Stimulated activated CD8-positive, alpha-beta memory T cell treated with anti-CD3 and anti-CD28 coated beads, Interleukin-12 subunit alpha, Interleukin-12 subunit beta, amount 100 ng/mL, for 4 hours (primary cell): ENCODE results near the gene SNTN.
"Not testable (repeated sequence)": the region's sequence is repeated elsewhere in the genome, so short reads cannot be mapped to it uniquely, and the experiment has no call there.

Experiments
- DNase-seq: peaks from one replicate; pipeline ENCODE4 v3.0.0-alpha.2; 2020; ENCODE audit warnings: low read depth

The SNTN gene

DNA sequence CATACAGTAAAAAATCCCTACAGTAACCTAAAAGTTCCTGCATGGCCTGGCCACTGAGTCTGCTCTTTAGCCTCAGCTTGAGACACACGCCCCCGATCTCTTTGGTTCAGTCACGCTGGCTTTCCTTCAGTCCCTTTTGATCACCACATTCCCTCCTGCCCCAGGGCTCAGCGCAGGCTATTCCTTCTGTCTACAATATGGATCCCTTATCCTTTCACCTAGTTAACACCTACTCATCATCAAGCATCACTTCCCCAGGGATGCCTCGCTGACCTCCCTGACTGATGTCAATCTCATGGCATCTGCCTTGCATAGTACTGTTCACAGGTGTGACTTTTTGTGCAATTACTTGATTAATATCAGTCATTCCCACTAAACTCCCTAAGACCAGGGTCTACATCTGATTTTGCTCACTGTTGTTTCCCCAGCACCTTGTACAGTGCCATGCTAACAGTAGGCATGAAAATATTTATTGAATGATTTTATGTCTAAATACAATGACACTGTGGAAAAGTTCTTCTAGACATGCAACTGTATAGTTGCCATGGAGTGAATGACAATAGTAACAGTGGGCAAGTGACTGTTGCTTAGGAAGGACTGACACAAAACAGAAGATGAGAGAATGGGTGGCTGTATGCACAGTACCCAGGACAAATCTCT lies at the start of gene SNTN:
TSS of gene SNTN (plus strand) at position 610 of the 660 bp plus-strand sequence. CDS start at position 623, 13 bp downstream.
- DNase-seq, result no peak

DNA sequence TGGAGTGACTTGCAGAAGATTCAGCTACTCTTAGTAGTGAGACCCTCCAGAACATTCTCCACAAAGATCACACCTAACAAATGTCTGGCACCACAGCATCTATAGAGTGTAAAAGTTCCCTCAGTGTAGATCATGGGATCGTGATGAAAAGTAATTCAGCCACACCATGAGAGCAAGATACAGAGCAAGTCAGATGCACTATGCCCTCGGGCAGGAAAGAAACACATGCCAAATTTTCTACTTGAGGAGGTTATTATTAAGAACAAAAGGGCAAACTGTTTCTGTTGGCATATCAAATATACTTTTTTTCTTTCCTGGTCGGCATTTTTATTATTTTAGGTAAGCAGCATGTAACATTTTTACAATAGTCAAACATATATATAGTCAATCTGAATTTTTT lies 44.8 kb upstream of the SNTN start:
- no peak for DNase-seq

DNA sequence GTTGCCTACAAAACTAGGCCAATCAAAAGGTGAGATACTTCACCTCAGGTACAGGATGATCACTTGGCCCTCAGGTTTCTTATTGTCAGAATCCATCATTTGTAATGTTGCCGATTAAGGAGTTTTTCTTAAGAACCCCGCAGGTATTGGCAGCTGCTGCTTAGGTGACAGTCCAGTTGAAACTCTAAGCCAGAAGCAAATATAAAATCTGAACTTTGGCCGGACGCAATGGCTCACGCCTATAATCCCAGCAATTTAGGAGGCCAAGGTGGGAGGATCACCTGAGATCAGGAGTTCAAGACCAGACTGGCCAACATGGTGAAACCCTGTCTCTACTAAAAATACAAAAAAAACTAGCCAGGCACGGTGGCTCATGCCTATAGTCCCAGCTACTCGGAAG lies 43.1 kb upstream of the SNTN start:
- no peak for DNase-seq

DNA sequence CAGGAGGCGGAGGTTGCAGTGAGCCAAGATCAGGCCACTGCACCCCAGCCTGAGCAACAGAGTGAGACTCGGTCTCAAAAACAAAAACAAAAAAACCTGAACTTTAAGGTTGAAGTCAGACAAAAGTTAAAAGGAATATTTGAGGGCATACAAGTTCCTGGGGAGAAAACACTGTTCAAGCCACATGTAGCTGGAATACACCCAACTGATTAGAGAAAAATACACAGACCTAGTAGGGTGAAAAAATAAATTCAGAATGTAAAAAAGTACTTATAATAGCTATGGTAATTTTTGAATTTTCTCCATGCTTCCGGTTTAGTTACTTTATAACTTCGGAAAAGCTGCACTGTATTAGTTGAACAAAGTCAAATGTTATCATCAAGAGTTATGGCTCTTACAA lies 42.6 kb upstream of the SNTN start:
- DNase-seq, result no peak

DNA sequence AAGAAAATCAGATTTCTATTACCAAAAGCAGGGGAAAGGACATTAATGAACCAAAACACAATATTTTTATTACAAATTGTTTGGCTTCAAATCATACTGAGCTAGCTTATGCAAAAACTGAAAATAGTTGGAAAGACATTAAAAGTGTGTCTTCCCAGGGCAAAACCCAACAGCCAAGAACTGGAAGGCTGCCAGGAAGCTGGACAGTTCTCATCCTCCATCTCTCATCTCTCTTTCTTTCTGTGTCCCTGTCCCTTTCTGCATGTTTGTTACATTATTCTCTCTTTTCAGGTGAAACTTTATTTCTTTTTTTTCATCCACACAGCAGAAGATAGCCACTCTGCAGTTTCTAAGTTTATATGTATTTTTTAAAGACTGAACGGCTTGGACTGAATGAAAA lies 41.1 kb upstream of the SNTN start:
- no peak for DNase-seq

- no peak for DNase-seq
Observed at GRCh38 chr3:63613561-63613960, 38.9 kb upstream of the SNTN start.

DNA sequence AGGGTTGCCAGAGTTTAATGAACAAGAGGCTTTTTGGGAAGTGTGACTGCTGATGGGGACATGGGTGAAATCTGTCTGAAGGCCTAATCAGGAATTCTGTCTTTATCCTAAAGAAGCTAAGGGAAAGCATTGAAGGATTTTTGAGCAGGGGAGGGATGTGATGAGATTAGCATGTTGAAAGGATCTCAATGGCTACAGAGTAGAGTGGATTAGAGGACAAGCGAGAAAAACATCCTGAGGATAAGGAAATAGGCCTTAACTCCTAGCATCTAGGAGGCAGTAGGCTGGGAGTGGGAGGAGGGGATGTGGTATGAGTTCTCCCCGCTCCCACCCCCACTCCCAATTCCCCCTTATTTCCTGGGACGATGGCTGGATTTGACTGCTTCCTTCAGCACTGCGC lies 35.1 kb upstream of the SNTN start:
- DNase-seq, result no peak

DNA sequence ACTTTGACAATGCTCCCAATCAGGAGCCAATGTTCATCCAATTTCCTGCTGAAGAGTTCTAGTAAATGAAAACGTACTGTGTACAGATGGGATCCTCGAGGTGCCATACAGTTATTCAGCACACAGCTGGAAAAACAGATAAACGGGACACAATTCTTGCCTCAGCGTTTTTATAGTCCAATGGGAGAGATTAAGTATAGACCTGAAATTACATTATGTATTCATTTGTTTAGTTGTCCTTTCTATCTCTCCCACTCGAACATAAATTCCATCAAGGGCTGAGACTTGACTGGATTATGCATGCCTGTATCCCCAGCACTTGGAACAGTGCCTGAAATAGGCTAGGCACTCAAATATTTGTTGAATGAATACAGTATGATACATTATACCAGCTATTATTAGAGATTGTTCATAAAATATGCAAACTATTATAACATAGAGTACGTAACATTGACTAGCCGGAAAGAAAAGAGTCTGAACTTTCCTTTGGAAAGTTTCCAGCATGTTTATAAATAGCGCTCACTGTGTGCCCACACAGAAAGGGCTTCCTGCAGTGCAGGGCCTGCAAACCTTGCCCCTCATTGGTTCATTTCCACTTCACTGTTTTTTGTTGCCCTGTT lies 27.4 kb upstream of the SNTN start:
- DNase-seq, result no peak

DNA sequence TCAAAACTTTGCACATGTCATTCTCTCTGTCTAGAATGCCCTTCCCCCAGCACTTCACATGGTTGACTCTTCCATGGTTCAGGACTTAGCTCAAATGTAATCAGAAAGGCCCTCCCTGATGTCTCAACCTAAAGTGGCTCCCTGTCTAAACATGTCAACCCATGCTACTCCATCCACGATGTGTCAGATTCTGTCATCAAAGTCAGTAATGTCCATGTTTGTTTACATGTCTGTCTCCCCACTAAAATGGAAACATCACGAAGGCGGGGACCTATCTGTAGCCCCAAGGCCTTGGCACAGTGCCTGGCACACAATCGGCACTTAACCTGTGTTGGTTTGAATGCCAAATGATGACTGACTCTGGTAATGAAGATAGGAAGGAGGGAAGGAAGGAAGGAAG lies 20.8 kb upstream of the SNTN start:
- no peak for DNase-seq

- DNase-seq, result no peak
Observed at GRCh38 chr3:63635186-63635585, 17.3 kb upstream of the SNTN start.

- no peak for DNase-seq
Observed at GRCh38 chr3:63639806-63640205, 12.7 kb upstream of the SNTN start.

GRCh38 chr3:63642488-63642887 lies 10.0 kb upstream of the SNTN start:
- DNase-seq, result no peak

DNA sequence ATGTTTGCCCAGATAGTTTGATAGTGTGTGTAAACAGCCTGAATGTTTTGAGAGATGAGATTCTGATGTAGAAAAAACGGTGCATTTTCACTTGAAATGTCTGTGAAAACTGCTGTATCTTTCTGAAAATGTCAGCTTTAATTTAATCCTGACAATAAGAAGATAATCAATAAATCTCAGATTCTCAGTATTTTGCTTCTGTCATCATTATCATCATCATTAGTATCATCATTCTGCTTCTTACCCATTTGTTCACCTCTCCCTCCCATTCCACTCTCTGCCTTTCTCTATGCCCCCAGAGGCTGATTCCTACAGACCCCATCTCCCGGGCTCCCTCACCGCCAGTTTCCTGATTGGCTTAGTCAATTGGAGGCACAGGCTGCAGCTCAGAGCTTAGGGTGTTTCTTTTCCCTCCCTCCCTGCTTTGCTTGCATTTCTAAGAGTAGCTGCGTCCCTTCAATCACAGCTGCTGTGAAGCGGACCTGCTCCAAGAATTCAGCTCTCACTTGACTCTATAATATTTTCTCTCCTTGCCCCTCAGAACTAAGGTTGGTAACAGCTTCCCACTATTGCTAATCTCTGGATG lies 8.2 kb upstream of the SNTN start:
- DNase-seq, result no peak

DNA sequence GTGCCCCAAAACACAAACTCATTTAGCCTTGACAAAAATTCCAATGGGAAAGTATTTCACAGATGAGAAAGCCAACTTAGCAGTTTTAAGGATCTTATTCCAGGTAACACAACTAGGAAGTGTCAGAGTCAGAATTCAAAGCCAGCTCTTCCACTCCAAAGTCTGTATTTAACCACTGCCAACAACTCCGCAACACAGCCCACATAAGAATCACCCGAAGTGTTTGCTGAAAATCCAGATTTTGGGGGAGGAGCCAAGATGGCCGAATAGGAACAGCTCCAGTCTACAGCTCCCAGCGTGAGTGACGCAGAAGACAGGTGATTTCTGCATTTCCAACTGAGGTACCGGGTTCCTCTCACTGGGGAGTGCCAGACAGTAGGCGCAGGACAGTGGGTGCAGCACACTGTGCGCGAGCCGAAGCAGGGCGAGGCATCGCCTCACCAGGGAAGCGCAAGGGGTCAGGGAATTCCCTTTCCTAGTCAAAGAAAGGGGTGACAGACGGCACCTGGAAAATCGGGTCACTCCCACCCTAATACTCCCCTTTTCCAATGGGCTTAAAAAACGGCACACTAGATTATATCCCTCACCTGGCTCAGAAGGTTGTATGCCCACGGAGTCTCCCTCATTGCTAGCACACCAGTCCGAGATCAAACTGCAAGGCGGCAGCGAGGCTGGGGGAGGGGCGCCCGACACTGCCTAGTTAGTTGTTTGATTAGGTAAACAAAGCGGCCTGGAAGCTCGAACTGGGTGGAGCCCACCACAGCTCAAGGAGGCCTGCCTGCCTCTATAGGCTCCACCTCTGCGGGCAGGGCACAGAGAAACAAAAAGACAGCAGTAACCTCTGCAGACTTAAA lies 7.3 kb upstream of the SNTN start:
- not testable (repeated sequence) for DNase-seq

DNA sequence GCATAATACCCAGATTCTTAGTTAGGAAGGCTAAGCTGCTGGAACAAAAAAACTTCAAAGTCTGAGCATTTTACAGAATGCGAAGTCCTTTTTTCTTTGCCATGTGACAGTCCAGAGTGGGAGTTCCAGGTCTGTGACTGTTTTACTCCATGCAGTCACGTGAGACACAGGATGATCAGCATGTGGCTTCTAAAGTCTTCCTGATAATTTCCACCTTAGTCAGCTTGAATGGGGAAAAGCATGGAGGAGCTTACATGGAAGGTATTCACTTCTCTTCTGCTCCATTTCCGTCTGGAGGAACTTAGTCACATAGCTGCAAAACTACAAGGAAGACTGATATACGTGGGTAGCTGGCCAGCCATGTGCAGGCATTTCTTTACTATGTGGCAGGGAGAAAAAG lies 1.7 kb downstream of the SNTN start:
- no peak for DNase-seq

GRCh38 chr3:63654931-63655330 lies 2.5 kb downstream of the SNTN start:
- DNase-seq, result no peak

- no peak for DNase-seq
Observed at GRCh38 chr3:63655519-63655918, 3.0 kb downstream of the SNTN start.

GRCh38 chr3:63656786-63657185 lies 4.3 kb downstream of the SNTN start:
- no peak for DNase-seq

- DNase-seq, result no peak
Observed at GRCh38 chr3:63661242-63661641, 8.8 kb downstream of the SNTN start.

DNA sequence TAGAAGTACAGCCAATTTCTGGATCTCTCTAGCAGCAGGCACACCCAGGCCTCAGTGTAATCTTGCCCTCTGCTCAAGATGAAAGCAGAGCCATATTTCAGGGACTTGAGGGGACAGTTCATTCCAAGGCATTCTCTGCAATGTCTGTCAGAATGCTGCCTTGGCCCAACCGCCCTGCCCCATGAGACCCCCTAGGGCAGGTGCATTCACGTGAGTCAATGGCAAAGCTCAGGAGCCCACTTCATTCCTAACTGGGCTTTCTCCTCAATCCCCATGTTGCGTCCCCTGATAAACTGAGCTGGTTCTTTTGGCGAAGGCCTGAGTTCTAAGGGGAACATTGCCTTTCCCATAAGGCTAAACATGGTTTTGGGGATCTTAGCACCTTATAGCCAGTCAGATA lies 9.5 kb downstream of the SNTN start:
- no peak for DNase-seq

- no peak for DNase-seq
Observed at GRCh38 chr3:63662500-63662899, 10.0 kb downstream of the SNTN start.

- DNase-seq, result no peak
Observed at GRCh38 chr3:63670544-63670943, 18.1 kb downstream of the SNTN start.

- DNase-seq, result no peak
Observed at GRCh38 chr3:63673111-63673510, 20.6 kb downstream of the SNTN start.
